CD4-positive, CD25-positive, alpha-beta regulatory T cell (primary cell): Measurements from ENCODE around the gene DENND11. TPM values are rescaled to one million over a fixed set of nuclear protein-coding genes. Genes with fewer than 3 reads are reported as not detected.

ENCODE experiments used
- ATAC-seq, 2 donors: fragments of 150-1000 bp; cut with Tn5 transposase; one replicate each; pipeline ENCODE4 v1.10.0; 2021; ENCODE audit warnings: low read depth in 2 of 2, moderate number of reproducible peaks in 2 of 2, moderate library complexity in 1 of 2
- DNase-seq, 3 donors: peaks; one replicate each; pipeline versions ENCODE4 v3.0.0 to v3.0.0-alpha.2; 2012 to 2022; ENCODE audit warnings: mixed read lengths in 1 of 3
- H3K27ac ChIP-seq: one replicate; pipeline ENCODE4 v1.7.0; 2013; ENCODE audit warnings: mild to moderate bottlenecking, low read length; ENCODE audit not compliant: insufficient read depth, poor library complexity, severe bottlenecking
- H3K27me3 ChIP-seq: one replicate; pipeline ENCODE4 v1.7.0; 2013; ENCODE audit warnings: low read length; ENCODE audit not compliant: control insufficient read depth, insufficient read depth
- H3K36me3 ChIP-seq: one replicate; pipeline ENCODE4 v1.7.0; 2013; ENCODE audit warnings: mild to moderate bottlenecking, low read length, moderate library complexity; ENCODE audit not compliant: control insufficient read depth, insufficient read depth
- H3K4me1 ChIP-seq: 2 replicates; pipeline ENCODE4 v1.7.0; 2013; ENCODE audit warnings: mild to moderate bottlenecking, low read length; ENCODE audit not compliant: insufficient read depth, control insufficient read depth, poor library complexity, severe bottlenecking
- H3K4me3 ChIP-seq: one replicate; pipeline ENCODE4 v1.7.0; 2013; ENCODE audit warnings: low read depth, mild to moderate bottlenecking, low read length, moderate library complexity
- H3K9me3 ChIP-seq, 2 experiments: 1 replicate in 1 of 2; 2 replicates in 1 of 2; pipeline ENCODE4 v1.7.0; 2013; ENCODE audit warnings: low read length in 2 of 2, mild to moderate bottlenecking in 1 of 2, moderate library complexity in 1 of 2; ENCODE audit not compliant: control insufficient read depth in 2 of 2
- H3K27ac Mint-ChIP-seq, 3 donors: one replicate each; pipeline ENCODE4 v1.8.0; 2020 to 2022; ENCODE audit warnings: mild to moderate bottlenecking in 3 of 3, mixed read lengths in 3 of 3, moderate library complexity in 2 of 3
- H3K27me3 Mint-ChIP-seq: one replicate; pipeline ENCODE4 v1.8.0; 2022; ENCODE audit warnings: mild to moderate bottlenecking, mixed read lengths
- H3K36me3 Mint-ChIP-seq: one replicate; pipeline ENCODE4 v1.8.0; 2020; ENCODE audit warnings: mixed read lengths
- H3K4me1 Mint-ChIP-seq, 4 donors: one replicate each; pipeline ENCODE4 v1.8.0; 2020 to 2022; ENCODE audit warnings: mixed read lengths in 4 of 4, mild to moderate bottlenecking in 1 of 4
- H3K4me3 Mint-ChIP-seq, 4 donors: one replicate each; pipeline ENCODE4 v1.8.0; 2020 to 2022; ENCODE audit warnings: mild to moderate bottlenecking in 4 of 4, mixed read lengths in 4 of 4, moderate library complexity in 3 of 4
- H3K9me3 Mint-ChIP-seq, 7 donors: one replicate each; pipeline ENCODE4 v1.8.0; 2020 to 2022; ENCODE audit warnings: mixed read lengths in 7 of 7, mild to moderate bottlenecking in 3 of 7, moderate library complexity in 2 of 7
- polyA plus RNA-seq, 4 donors: library from polyadenylated mRNA; unstranded; fragments of 300-500 nt; fragmentation: Illumina TruSeq; gene quantifications; one replicate each; pipeline ENCODE4 v1.2.3, GENCODE V29; 2021
- total RNA-seq: library from RNA; stranded (reverse); gene quantifications from one replicate; pipeline ENCODE4 v1.2.3, GENCODE V29; 2022

Gene DENND11
- total and polyA plus RNA-seq, 5 donors from 2014 or later, result 10.8 to 47.7 (median 11.2) TPM

DNA sequence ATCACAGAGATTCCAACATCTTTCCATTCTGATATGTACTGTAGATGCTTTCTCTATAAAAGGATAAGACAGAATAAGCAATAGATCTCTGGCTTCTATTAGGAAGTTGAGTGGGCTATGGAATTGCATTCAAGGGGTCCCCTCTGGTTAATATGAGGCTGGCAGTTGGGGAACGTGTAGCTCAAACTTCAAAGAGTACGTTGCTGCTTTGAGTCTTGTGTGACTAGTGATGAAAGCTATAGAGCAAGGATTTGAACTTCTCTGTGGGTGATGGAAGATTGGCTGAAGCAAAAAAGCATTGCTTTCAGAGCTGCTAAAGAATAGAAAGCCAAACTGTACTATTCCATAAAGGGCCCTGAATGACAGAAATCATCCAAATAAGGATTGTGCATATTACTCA is 12.6 kb upstream of the DENND11 start:
- Mint-ChIP-seq H3K27ac (no peak overlapping the region), H3K36me3 (peaks cover 23% of the 10 kb centered on the region), H3K4me3 (no peak overlapping the region), H3K9me3 (no peaks in the 10 kb centered on the region), H3K27me3 (no peaks in the 10 kb centered on the region), H3K4me1 (peaks cover 0 to 4% (median 2%) of the 10 kb centered on the region in 4 donors)
- Histone ChIP-seq H3K36me3 (no peaks in the 10 kb centered on the region), H3K4me1 (no peaks in the 10 kb centered on the region), H3K9me3 (no peaks in the 10 kb centered on the region), H3K4me3 (no peak overlapping the region), H3K27ac (no peak overlapping the region), H3K27me3 (no peaks in the 10 kb centered on the region)
- DNase-seq, result no peak
- ATAC-seq, result no peak

DNA sequence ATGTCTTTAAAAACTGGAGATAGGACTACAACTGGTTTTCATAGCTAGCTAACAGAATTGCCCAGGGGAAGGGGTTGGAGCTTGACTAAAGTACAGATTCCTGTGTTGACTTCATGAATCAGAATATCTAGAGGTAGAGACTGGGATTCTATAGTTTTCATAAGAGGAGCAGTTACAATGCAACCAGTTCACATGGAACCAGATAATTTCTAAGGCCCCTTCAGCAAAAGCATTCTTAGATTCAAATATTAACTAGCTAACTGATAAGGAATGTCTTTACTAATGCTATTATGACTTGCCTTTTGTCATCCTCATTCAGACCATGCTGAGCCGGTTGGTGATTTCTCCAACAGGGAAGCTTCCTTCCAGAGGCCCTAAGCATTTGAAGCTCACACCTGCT is 11.9 kb upstream of the DENND11 start:
- no peak for ATAC-seq
- Histone ChIP-seq H3K27me3 (no peaks in the 10 kb centered on the region), H3K36me3 (no peaks in the 10 kb centered on the region), H3K9me3 (no peaks in the 10 kb centered on the region), H3K4me3 (no peak overlapping the region), H3K27ac (no peak overlapping the region), H3K4me1 (no peaks in the 10 kb centered on the region)
- Mint-ChIP-seq H3K4me3 (no peak overlapping the region), H3K9me3 (no peaks in the 10 kb centered on the region), H3K27me3 (no peaks in the 10 kb centered on the region), H3K27ac (no peak overlapping the region), H3K4me1 (peaks cover 0 to 4% (median 2%) of the 10 kb centered on the region in 4 donors), H3K36me3 (peaks cover 23% of the 10 kb centered on the region)
- DNase-seq, result no peak

DNA sequence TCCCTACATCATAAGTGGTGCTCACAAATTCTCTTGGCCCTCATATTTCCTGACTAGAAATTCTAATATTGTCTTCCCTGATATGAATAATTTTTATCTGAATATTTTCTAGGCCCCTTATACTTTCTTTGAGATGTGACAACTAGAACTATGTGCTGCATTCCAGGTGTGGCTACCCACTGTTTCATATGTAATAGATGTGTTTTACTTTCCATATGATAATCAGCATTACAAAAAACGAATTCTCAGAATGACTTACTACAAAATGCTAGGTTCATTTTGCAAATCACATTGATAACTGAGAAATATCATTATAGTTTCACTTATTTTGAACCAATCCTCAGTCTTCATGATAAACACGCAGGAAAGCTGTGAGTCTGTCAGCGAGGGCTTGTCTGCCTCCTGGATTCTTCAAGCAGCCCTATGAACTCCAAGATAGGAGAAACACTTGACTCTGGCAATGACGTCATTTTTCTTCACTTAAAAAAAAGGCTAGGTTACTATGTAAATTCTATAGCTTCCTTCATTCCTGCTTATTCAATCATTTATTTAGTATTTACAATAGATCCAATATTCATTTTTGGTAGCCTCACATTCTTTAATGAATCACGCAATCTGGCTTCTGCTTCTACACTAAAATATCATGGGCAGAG is 10.8 kb upstream of the DENND11 start:
- Histone ChIP-seq H3K9me3 (no peaks in the 10 kb centered on the region), H3K27me3 (no peaks in the 10 kb centered on the region), H3K27ac (no peak overlapping the region), H3K4me1 (no peaks in the 10 kb centered on the region), H3K36me3 (no peaks in the 10 kb centered on the region), H3K4me3 (no peak overlapping the region)
- peaks cover 23% of the 10 kb centered on the region for H3K36me3 Mint-ChIP-seq
- no peaks in the 10 kb centered on the region for H3K9me3 Mint-ChIP-seq
- DNase-seq, result no peak
- no peaks in the 10 kb centered on the region for H3K27me3 Mint-ChIP-seq
- no peak overlapping the region for H3K4me3 Mint-ChIP-seq
- peaks cover 0 to 4% (median 2%) of the 10 kb centered on the region in 4 donors for H3K4me1 Mint-ChIP-seq
- no peak for ATAC-seq
- H3K27ac Mint-ChIP-seq, result no peak overlapping the region

DNA sequence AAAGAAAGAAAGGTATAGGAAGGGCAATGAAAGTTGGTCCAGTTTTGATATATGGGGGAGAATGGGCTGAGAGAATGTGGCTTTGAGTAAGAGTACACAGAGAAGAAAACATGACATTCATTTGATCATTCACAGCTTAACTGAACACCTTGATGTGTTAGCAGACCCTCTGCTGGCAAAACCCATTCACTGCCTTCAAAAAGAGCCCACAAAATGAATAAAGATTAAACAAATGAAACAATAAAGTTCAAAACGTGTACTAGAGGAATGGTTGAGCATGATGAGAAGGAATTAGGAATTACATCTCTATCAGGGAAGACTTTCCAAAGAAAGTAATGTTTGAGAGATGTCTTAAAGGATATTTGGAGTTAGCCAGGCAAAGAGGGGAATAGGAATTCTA is 8.3 kb upstream of the DENND11 start:
- no peaks in the 10 kb centered on the region for H3K9me3 ChIP-seq
- no peak overlapping the region for H3K27ac ChIP-seq
- no peaks in the 10 kb centered on the region for H3K4me1 ChIP-seq
- Mint-ChIP-seq H3K27ac (no peak overlapping the region), H3K36me3 (peaks cover 19% of the 10 kb centered on the region), H3K4me1 (peaks cover 0 to 8% (median 2%) of the 10 kb centered on the region in 4 donors), H3K9me3 (no peaks in the 10 kb centered on the region), H3K27me3 (no peaks in the 10 kb centered on the region), H3K4me3 (no peak overlapping the region)
- no peak overlapping the region for H3K4me3 ChIP-seq
- DNase-seq, result peak in 1 of 3 donors; percentile 24
- no peak for ATAC-seq
- H3K36me3 ChIP-seq, result no peaks in the 10 kb centered on the region
- no peaks in the 10 kb centered on the region for H3K27me3 ChIP-seq

DNA sequence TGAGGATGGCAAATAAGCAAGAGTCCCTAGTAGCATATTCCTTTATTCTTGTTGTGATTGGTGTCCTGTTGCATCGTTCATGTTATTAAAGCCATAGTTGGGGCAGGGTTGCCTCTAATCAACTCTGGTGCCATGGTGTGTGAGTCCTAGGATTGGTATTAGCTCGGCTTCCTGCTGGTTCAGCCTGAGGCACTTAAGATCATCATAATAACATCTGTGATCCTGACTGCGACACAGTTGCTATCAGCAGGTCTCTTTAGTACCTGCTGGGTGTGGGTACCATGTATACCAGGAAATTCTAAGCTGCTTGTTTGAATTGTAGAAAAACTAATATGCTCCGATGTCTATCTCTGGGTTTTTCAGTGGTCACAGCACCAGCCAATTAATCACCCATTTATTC is 7.8 kb upstream of the DENND11 start:
- Mint-ChIP-seq H3K9me3 (no peaks in the 10 kb centered on the region), H3K27me3 (no peaks in the 10 kb centered on the region), H3K4me1 (peaks cover 0 to 8% (median 2%) of the 10 kb centered on the region in 4 donors), H3K36me3 (peaks cover 19% of the 10 kb centered on the region), H3K27ac (no peak overlapping the region), H3K4me3 (no peak overlapping the region)
- ATAC-seq, result no peak
- DNase-seq, result no peak
- Histone ChIP-seq H3K27ac (no peak overlapping the region), H3K36me3 (no peaks in the 10 kb centered on the region), H3K27me3 (no peaks in the 10 kb centered on the region), H3K9me3 (no peaks in the 10 kb centered on the region), H3K4me1 (no peaks in the 10 kb centered on the region), H3K4me3 (no peak overlapping the region)

DNA sequence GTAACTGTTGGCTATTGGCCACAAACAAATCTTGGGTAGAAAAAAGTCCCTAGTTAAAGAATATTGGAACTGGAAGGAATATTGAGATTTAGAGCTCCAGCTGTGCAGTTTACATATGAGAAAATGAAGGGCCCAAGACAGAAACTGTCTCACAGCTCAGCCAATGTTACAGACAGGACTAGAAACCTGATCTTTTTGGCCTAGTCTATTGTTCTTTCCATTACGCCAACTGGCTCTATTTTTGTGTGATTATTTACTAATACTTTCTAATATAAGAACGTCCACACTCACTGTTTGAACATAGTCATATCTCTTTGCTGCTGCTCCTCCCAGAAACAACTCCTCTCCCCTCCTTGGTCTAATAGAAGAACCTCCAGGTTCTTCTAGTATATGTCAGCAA is 7.4 kb upstream of the DENND11 start:
- Mint-ChIP-seq H3K4me3 (no peak overlapping the region), H3K4me1 (peaks cover 0 to 8% (median 2%) of the 10 kb centered on the region in 4 donors), H3K27ac (no peak overlapping the region), H3K27me3 (peaks cover under 1% of the 10 kb centered on the region), H3K36me3 (peaks cover 16% of the 10 kb centered on the region), H3K9me3 (no peaks in the 10 kb centered on the region)
- ATAC-seq, result no peak
- Histone ChIP-seq H3K27me3 (no peaks in the 10 kb centered on the region), H3K9me3 (no peaks in the 10 kb centered on the region), H3K4me3 (no peak overlapping the region), H3K36me3 (no peaks in the 10 kb centered on the region), H3K4me1 (no peaks in the 10 kb centered on the region), H3K27ac (no peak overlapping the region)
- DNase-seq, result no peak

DNA sequence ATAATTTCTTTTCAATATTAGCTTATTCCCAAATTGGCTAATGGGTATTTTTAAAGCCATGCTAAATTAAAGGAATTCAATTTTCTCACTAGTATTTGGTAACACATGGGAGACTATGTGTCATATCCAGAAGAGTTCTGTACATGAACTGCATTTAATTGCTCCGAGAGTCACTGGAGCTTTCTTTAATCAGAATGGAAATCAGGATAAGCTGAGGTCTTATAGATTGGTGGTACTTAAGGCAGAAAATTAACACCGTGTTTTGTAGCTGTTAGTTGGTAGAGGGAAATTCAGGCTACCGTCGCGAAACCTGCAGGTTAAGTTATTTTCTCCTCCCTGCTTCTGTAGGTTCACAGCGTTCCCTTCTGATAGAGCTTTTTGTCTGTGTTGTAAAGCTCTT is 6.4 kb upstream of the DENND11 start, which contains the start of gene WEE2:
WEE2 (plus strand) TSS at position 3 of the 400 bp plus-strand sequence. CDS start 406 bp downstream, outside the sequence.
- Histone ChIP-seq H3K9me3 (no peaks in the 10 kb centered on the region), H3K4me1 (no peaks in the 10 kb centered on the region), H3K36me3 (no peaks in the 10 kb centered on the region), H3K4me3 (no peak within 1 kb of the TSS), H3K27me3 (no peaks in the 10 kb centered on the region), H3K27ac (no peak within 1 kb of the TSS)
- no peak within 1 kb of the TSS for H3K27ac Mint-ChIP-seq
- H3K9me3 Mint-ChIP-seq, result no peaks in the 10 kb centered on the region
- no peak for DNase-seq
- peaks cover 0 to 8% (median 2%) of the 10 kb centered on the region in 4 donors for H3K4me1 Mint-ChIP-seq
- peaks cover 4% of the 10 kb centered on the region for H3K27me3 Mint-ChIP-seq
- H3K36me3 Mint-ChIP-seq, result peaks cover 12% of the 10 kb centered on the region
- no peak within 1 kb of the TSS for H3K4me3 Mint-ChIP-seq
- no peak for ATAC-seq
